Immature natural killer cell (primary cell): ENCODE measurements around the gene LDHAL6A. TPM values are rescaled to one million over a fixed set of nuclear protein-coding genes. Genes with fewer than 3 reads are reported as not detected.
A peak's percentile ranks its signal among the peaks of the same experiment; 100 is the strongest.

ENCODE experiments used
- DNase-seq, 3 donors: peaks; one replicate each; pipeline ENCODE4 v3.0.0; 2022; ENCODE audit warnings: mixed read lengths in 1 of 3
- H3K27ac Mint-ChIP-seq, 6 donors: one replicate each; pipeline ENCODE4 v1.8.0; 2020; ENCODE audit warnings: mixed read lengths in 6 of 6, mild to moderate bottlenecking in 5 of 6, inconsistent platforms in 4 of 6, moderate library complexity in 3 of 6
- H3K27me3 Mint-ChIP-seq, 3 donors: one replicate each; pipeline ENCODE4 v1.8.0; 2020 to 2021; ENCODE audit warnings: low read depth in 3 of 3, mild to moderate bottlenecking in 3 of 3, mixed read lengths in 3 of 3, moderate library complexity in 3 of 3, inconsistent platforms in 1 of 3
- H3K36me3 Mint-ChIP-seq, 3 donors: one replicate each; pipeline ENCODE4 v1.8.0; 2020; ENCODE audit warnings: mixed read lengths in 3 of 3, inconsistent platforms in 2 of 3, mild to moderate bottlenecking in 2 of 3
- H3K4me1 Mint-ChIP-seq, 2 donors: one replicate each; pipeline ENCODE4 v1.8.0; 2020; ENCODE audit warnings: inconsistent platforms in 2 of 2, mild to moderate bottlenecking in 2 of 2, mixed read lengths in 2 of 2, moderate library complexity in 1 of 2
- H3K4me3 Mint-ChIP-seq, 5 donors: one replicate each; pipeline ENCODE4 v1.8.0; 2020; ENCODE audit warnings: mild to moderate bottlenecking in 5 of 5, mixed read lengths in 5 of 5, inconsistent platforms in 3 of 5, moderate library complexity in 3 of 5
- H3K9me3 Mint-ChIP-seq, 6 donors: one replicate each; pipeline ENCODE4 v1.8.0; 2020; ENCODE audit warnings: mild to moderate bottlenecking in 6 of 6, mixed read lengths in 6 of 6, inconsistent platforms in 4 of 6, moderate library complexity in 3 of 6
- polyA plus RNA-seq, 3 donors: library from polyadenylated mRNA; unstranded; fragments of 300-500 nt; fragmentation: Illumina TruSeq; gene quantifications; one replicate each; pipeline ENCODE4 v1.2.3, GENCODE V29; 2021

Gene LDHAL6A
- polyA plus RNA-seq, 3 donors from 2014 or later = 0.79 TPM; not detected in 2

DNA sequence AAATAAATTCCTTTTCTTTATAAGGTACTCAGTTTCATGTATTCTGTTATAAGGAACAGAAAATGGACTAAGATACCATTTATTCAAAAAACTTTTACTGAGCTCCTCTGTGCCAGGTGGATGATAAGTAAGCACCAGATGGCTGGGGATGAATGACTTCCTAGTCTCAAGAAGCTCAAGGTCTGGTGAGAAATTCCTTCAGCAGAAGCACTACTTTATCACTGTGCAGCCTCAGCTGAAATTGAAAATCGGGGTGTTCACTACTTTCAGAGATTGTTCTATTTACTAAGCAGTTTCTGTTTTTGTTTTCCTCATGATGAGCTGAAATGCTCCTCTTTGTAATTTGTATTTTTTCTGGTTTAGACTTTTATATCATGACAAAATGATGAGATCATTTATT lies 7.8 kb downstream of the LDHAL6A start:
- H3K27ac Mint-ChIP-seq = no peak overlapping the region
- H3K4me1 Mint-ChIP-seq = no peaks in the 10 kb centered on the region
- no peak overlapping the region for H3K4me3 Mint-ChIP-seq
- no peaks in the 10 kb centered on the region for H3K9me3 Mint-ChIP-seq
- no peak for DNase-seq
- H3K36me3 Mint-ChIP-seq = peaks cover 0 to 8% (median 0%) of the 10 kb centered on the region in 3 donors
- H3K27me3 Mint-ChIP-seq = peaks cover 0 to 5% (median 0%) of the 10 kb centered on the region in 3 donors

DNA sequence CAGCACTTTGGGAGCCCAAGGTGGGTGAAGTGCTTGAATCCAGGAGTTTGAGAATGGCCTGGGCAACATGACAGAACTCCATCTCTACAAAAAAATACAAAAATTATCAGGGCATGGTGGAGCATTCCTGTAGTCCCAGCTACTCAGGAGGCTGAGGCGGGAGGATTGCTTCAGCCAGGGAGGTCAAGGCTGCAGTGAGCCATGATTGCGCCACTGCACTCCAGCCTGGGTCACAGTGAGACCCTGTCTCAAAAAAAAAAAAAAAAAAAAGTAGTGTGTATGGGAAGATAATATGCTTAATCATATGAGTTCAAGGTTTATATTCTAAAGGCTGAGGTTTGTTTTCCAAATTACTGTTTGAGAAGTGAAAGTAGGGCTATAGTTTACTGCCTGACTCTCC lies 10.7 kb downstream of the LDHAL6A start:
- DNase-seq = no peak
- H3K4me1 Mint-ChIP-seq = no peaks in the 10 kb centered on the region
- no peak overlapping the region for H3K4me3 Mint-ChIP-seq
- H3K36me3 Mint-ChIP-seq = peaks cover 0 to 8% (median 0%) of the 10 kb centered on the region in 3 donors
- no peaks in the 10 kb centered on the region for H3K9me3 Mint-ChIP-seq
- H3K27me3 Mint-ChIP-seq = no peaks in the 10 kb centered on the region
- no peak overlapping the region for H3K27ac Mint-ChIP-seq

DNA sequence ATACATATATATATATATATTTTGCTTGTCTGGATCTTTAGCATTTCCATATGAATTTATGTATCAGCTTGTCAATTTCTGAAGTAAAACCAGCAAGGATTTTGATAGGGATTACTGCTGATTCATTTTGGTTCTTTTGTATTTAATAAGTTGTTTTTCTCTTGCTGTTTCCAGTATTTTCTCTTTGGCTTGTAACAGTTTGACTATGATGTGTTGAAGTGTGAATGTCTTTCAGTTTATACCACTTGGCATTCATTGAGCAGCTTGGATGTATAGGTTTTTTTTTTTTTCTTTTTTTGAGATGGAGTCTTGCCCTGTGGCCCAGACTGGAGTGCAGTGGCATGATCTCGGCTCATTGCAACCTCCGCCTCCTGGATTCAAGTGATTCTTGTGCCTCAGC lies 12.4 kb downstream of the LDHAL6A start:
- no peak overlapping the region for H3K27ac Mint-ChIP-seq
- no peak for DNase-seq

DNA sequence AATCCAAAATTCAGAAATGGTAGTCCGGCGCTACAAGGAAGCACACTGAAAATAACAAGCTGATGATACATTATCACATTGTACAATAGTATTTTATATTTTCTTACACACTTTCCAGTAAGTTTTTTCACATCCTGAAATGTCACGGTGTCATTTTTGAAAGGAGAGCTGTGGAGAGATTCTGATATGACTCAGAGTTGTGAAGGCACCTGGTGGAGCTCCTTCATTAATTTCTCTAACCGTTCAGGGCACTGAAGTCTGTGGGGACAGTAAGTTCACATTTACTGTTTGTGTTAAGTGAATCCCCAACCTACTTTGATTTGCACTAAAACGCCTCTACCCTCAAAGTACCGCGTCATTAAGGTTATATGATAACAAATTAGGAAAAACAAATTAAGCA lies 13.3 kb downstream of the LDHAL6A start:
- no peak for DNase-seq
- H3K4me3 Mint-ChIP-seq = no peak overlapping the region
- H3K27me3 Mint-ChIP-seq = no peaks in the 10 kb centered on the region
- H3K9me3 Mint-ChIP-seq = no peaks in the 10 kb centered on the region
- peaks cover 0 to 7% (median 7%) of the 10 kb centered on the region in 3 donors for H3K36me3 Mint-ChIP-seq
- no peak overlapping the region for H3K27ac Mint-ChIP-seq
- no peaks in the 10 kb centered on the region for H3K4me1 Mint-ChIP-seq

More for the DNA sequence above, 12.4 kb downstream of the LDHAL6A start:
- no peaks in the 10 kb centered on the region for H3K4me1 Mint-ChIP-seq
- no peak overlapping the region for H3K4me3 Mint-ChIP-seq
- H3K36me3 Mint-ChIP-seq = peaks cover 0 to 8% (median 7%) of the 10 kb centered on the region in 3 donors
- no peaks in the 10 kb centered on the region for H3K9me3 Mint-ChIP-seq
- no peaks in the 10 kb centered on the region for H3K27me3 Mint-ChIP-seq

DNA sequence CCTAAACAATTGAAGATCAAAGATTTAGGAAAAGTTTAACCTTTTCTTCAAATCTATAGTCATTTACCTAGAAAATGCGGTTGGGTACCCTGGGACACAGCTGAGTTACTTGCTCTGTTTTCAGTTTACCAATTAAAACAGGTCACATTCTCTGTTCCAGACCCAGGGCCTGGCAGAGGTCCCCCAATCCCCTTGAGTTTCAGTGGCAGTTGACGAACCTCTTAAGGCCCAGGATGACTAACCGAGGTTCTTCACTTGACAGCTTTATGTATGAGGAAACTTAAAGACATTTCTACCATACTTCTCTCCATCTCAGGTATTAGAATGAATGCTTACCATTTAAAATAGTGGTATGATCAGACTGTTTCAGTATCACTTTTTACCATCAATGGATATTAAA lies 16.3 kb downstream of the LDHAL6A start:
- no peak for DNase-seq
- Mint-ChIP-seq H3K27ac (no peak overlapping the region), H3K4me1 (no peaks in the 10 kb centered on the region), H3K36me3 (peaks cover 1 to 19% (median 8%) of the 10 kb centered on the region in 3 donors), H3K27me3 (no peaks in the 10 kb centered on the region), H3K9me3 (no peaks in the 10 kb centered on the region), H3K4me3 (no peak overlapping the region)

DNA sequence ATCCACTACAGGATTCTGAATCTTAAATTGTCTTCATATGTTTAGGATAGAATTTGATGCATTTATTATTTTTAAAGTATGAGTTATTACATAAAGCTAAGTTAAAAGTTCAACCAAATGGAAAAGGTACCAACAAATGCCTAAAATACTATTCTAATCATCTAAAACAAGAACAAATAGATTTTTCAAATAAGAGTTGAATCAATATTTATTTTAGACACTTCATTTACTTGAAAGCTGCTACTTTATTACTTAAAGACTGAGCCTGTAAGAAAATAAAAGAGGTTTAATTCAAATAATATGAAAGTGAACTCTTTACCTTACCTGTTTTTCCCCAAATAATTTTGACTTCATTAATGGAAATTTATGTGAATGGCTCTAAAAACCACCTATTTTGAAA lies 16.9 kb downstream of the LDHAL6A start:
- H3K36me3 Mint-ChIP-seq = peaks cover 2 to 22% (median 9%) of the 10 kb centered on the region in 3 donors
- no peak overlapping the region for H3K4me3 Mint-ChIP-seq
- no peaks in the 10 kb centered on the region for H3K27me3 Mint-ChIP-seq
- H3K27ac Mint-ChIP-seq = no peak overlapping the region
- H3K9me3 Mint-ChIP-seq = no peaks in the 10 kb centered on the region
- DNase-seq = no peak
- H3K4me1 Mint-ChIP-seq = no peaks in the 10 kb centered on the region

DNA sequence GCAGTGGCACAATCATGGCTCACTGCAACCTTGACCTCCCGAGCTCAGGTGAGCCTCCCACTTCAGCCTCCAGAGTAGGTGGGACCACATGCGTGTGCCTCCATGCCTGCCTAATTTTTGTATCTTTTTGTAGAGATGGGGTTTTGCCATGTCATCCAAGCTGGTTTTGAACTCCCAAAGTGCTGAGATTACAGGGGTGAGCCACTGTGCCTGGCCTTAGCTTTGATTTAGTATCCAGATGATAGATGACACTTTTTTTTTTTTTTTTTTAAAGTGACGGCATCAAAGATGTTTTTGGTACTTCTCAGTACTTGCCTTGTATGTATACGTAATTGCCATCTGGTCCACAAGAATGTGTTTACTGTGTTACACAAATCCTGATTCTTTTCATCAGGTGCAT lies 23.4 kb downstream of the LDHAL6A start:
- H3K9me3 Mint-ChIP-seq = no peaks in the 10 kb centered on the region
- H3K36me3 Mint-ChIP-seq = peaks cover 42 to 68% (median 52%) of the 10 kb centered on the region in 3 donors
- H3K4me1 Mint-ChIP-seq = no peaks in the 10 kb centered on the region
- DNase-seq = no peak
- H3K4me3 Mint-ChIP-seq = no peak overlapping the region
- H3K27ac Mint-ChIP-seq = no peak overlapping the region
- H3K27me3 Mint-ChIP-seq = peaks cover 0 to 3% (median 0%) of the 10 kb centered on the region in 3 donors

DNA sequence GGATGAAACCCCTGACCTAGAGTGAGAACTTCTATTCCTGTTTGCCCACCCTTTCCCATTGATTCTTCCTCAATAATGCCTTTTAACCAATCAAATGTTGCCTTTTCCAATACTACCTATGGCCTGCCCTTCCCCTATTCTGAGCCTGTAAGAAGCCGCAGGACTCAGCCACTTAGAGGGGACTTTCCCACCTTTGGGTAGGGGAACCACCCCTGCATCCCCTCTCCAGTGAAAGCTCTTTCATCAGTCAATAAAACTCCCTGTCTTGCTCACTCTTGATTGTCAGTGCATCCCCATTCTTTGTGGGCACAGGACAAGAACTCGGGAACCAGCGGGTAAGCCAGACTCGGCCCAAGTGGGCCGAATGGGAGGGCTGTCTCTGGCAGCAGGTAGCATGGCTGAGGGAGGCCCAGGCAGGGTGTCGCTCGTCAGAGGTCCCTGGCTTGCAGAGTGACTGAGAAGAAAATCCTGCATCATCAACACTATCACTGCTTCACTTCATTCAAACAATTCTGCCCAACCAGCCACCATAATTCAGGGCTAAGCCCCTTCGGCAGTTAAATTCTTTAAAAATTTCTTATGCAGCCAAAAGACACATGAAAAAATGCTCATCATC lies 30.4 kb downstream of the LDHAL6A start:
- no peak for DNase-seq
- Mint-ChIP-seq H3K27me3 (peaks cover 0 to 3% (median 0%) of the 10 kb centered on the region in 3 donors), H3K27ac (no peak overlapping the region), H3K4me1 (peaks cover 4 to 13% of the 10 kb centered on the region in 2 donors), H3K36me3 (peaks cover 28 to 38% (median 30%) of the 10 kb centered on the region in 3 donors), H3K4me3 (no peak overlapping the region), H3K9me3 (no peaks in the 10 kb centered on the region)

DNA sequence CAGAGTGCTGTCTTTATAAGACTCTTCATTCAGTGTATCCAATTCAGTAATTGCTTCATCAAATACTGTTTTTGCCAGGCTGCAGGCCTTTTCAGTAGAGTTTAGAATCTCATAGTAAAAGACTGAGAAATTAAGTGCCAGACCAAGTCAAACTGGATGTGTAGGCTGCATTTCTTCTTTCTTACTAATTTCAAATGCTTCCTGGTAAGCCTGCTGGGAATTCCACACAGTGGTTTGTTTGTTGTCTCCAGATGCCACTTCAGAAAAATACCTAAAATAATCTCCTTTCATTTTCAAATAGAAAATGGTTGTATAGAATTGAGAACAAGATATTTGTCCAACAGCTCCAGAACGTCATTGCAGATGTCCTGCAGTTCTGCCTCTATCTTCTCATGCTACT lies 34.7 kb downstream of the LDHAL6A start:
- Mint-ChIP-seq H3K4me1 (peaks cover 6 to 18% of the 10 kb centered on the region in 2 donors), H3K27ac (peak overlapping the region in 3 of 6 donors; percentile 48 to 65 (median 55)), H3K27me3 (no peaks in the 10 kb centered on the region), H3K36me3 (peaks cover 10 to 14% (median 13%) of the 10 kb centered on the region in 3 donors), H3K9me3 (no peaks in the 10 kb centered on the region), H3K4me3 (no peak overlapping the region)
- DNase-seq = no peak

DNA sequence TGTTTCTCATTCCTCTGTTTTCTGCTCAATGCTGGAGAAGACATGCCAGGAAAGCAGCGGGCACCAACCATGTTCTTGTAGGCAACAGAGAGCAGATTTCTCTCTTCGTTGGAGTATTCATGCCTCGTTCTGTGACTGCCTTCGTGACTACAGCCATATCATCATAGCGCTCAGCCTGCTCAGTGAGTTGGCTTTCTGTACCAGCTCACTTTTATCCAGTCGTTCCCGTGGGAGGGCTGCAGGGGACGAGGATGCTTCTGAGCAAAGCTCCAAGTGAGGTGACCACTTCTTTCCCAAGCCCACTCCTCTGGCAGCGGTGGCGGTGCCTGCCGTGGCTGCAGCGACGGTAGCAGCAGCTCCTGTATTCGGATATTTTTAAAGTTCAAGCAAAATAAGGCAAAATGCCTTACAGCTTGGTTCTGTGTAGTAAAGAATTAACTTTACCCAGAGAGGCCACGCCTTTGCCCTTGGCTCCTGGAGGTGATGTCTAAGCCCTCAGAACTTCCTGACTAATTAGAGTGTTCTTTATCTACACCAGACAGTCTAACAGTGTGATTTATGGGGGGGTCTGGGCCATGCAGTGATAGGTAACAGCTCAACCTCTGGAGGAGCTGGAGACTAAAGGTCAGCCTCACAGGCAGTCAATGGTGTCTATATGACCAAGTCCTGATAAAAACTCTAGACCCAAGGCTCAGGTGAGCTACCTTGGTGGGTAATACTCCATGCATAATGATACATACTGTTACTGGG lies 35.3 kb downstream of the LDHAL6A start:
- Mint-ChIP-seq H3K4me3 (no peak overlapping the region), H3K27me3 (no peaks in the 10 kb centered on the region), H3K27ac (peak overlapping the region in 3 of 6 donors; percentile 48 to 65 (median 55)), H3K4me1 (peaks cover 6 to 18% of the 10 kb centered on the region in 2 donors), H3K36me3 (peaks cover 10 to 14% (median 13%) of the 10 kb centered on the region in 3 donors), H3K9me3 (no peaks in the 10 kb centered on the region)
- DNase-seq = no peak

DNA sequence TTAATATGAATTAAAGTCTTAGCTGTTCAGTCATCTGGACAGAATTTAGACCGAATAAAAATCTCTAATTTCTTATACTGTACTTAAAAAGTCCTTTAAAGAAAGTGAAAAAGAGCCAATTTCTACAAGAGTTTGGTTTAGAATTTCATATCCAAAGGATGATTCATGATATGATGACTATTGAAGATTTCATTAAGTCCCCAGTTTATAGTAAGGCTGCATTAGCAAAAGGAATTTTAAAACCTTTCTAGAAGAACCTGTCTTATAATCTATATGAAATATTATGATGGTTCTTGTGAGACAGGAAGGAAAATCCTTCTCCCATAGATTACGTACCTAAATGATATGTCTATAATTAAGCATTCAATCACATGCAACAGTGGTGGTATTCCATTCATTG lies 36.3 kb downstream of the LDHAL6A start:
- H3K36me3 Mint-ChIP-seq = peaks cover 10 to 14% (median 13%) of the 10 kb centered on the region in 3 donors
- H3K27ac Mint-ChIP-seq = no peak overlapping the region
- H3K9me3 Mint-ChIP-seq = no peaks in the 10 kb centered on the region
- no peaks in the 10 kb centered on the region for H3K27me3 Mint-ChIP-seq
- no peak overlapping the region for H3K4me3 Mint-ChIP-seq
- no peak for DNase-seq
- H3K4me1 Mint-ChIP-seq = peaks cover 6 to 18% of the 10 kb centered on the region in 2 donors

DNA sequence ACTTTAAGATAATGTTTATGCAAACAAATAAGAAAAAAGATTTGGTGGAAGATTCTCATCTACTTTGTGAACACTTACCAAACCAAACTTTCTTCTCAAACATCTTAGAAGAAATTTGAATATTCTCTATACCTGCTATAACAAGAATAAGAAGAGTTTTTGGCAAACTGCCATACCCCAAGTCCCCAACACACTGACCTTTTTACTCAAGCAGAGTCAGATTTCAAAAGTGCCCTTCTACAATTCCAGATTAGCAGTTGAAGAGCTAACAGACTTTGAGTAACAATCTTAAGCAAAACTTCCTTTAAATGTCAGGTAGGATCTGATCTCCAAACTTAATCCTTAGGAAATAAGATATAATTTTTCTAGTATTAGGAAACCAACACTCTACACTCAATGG lies 37.2 kb downstream of the LDHAL6A start:
- peak overlapping the region in 3 of 6 donors; percentile 28 to 55 (median 51) for H3K27ac Mint-ChIP-seq
- peaks cover 6 to 19% (median 14%) of the 10 kb centered on the region in 3 donors for H3K36me3 Mint-ChIP-seq
- no peak overlapping the region for H3K4me3 Mint-ChIP-seq
- H3K4me1 Mint-ChIP-seq = peaks cover 6 to 18% of the 10 kb centered on the region in 2 donors
- H3K27me3 Mint-ChIP-seq = no peaks in the 10 kb centered on the region
- no peaks in the 10 kb centered on the region for H3K9me3 Mint-ChIP-seq
- no peak for DNase-seq

DNA sequence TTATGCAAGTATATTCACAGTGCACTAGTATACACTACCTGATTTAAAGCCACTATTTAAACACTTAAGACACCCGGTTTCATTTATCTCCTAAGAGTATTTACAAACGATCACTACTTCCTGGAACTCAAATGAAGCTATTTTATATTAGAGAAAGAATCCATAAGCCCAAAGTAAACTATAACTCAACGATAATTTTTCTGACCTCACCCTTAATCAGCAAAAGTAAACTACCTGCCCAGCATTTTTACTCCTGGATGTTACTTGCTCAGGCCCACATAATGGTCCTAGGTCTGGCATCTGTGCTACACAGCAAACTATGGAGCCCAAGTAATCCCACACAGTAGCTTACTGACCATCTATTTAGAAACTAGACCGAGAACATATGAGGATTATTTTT lies 37.7 kb downstream of the LDHAL6A start:
- H3K27ac Mint-ChIP-seq = peak overlapping the region in 5 of 6 donors; percentile 7 to 55 (median 43)
- H3K36me3 Mint-ChIP-seq = peaks cover 4 to 19% (median 16%) of the 10 kb centered on the region in 3 donors
- no peak overlapping the region for H3K4me3 Mint-ChIP-seq

DNA sequence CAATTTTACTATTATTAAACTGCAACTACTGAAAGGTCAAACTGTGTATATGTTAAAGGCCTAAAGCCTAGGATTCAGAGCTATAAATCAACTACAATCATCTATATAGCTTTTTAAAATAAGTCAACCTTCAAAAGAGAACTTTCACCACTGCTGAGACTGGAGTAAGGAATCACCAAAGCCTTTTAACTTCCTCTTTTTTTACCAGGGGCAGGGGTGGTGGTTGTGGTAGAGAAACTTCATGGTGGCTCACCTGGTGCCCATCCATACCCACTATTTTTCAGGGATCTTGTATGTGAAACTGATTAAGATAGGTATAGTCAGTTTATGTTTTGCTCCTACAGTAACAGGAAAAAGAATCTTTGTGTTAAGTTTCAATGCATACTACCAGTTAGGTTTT lies 39.6 kb downstream of the LDHAL6A start:
- peaks cover 0 to 2% (median 1%) of the 10 kb centered on the region in 3 donors for H3K27me3 Mint-ChIP-seq
- H3K4me3 Mint-ChIP-seq = no peak overlapping the region
- peak overlapping the region in 2 of 6 donors; percentile 39 to 46 for H3K27ac Mint-ChIP-seq
- no peak for DNase-seq
- no peaks in the 10 kb centered on the region for H3K9me3 Mint-ChIP-seq
- H3K36me3 Mint-ChIP-seq = peaks cover 7 to 27% (median 21%) of the 10 kb centered on the region in 3 donors
- H3K4me1 Mint-ChIP-seq = peaks cover 2 to 11% of the 10 kb centered on the region in 2 donors

More for the DNA sequence above, 37.7 kb downstream of the LDHAL6A start:
- H3K9me3 Mint-ChIP-seq = no peaks in the 10 kb centered on the region
- DNase-seq = no peak
- H3K4me1 Mint-ChIP-seq = peaks cover 6 to 17% of the 10 kb centered on the region in 2 donors
- H3K27me3 Mint-ChIP-seq = no peaks in the 10 kb centered on the region
